Spinal cord (tissue), 10 donors: ENCODE results near the gene TIE1. TPM values are rescaled to one million over a fixed set of nuclear protein-coding genes. Genes with fewer than 3 reads are reported as not detected.

Source experiments
- DNase-seq, 6 donors: peaks; one replicate each; pipeline versions ENCODE4 v3.0.0 to v3.0.0-alpha.2; 2013 to 2015; ENCODE audit warnings: low spot score in 6 of 6, low read depth in 4 of 6
- H3K27ac ChIP-seq: one replicate; pipeline ENCODE4 v1.5.1; 2013; ENCODE audit warnings: low read depth, low read length, control low read depth
- H3K27me3 ChIP-seq: one replicate; pipeline ENCODE4 v1.6.1; 2013; ENCODE audit warnings: low read length; ENCODE audit not compliant: control insufficient read depth, insufficient read depth
- H3K36me3 ChIP-seq: one replicate; pipeline ENCODE4 v1.6.1; 2013; ENCODE audit warnings: low read length; ENCODE audit not compliant: control insufficient read depth, insufficient read depth
- H3K4me1 ChIP-seq: one replicate; pipeline ENCODE4 v1.6.1; 2013; ENCODE audit warnings: low read length; ENCODE audit not compliant: control insufficient read depth, insufficient read depth
- H3K4me3 ChIP-seq: one replicate; pipeline ENCODE4 v1.5.1; 2013; ENCODE audit warnings: low read depth, low read length, control low read depth
- H3K9me3 ChIP-seq: one replicate; pipeline ENCODE4 v1.6.1; 2013; ENCODE audit warnings: low read length; ENCODE audit not compliant: control insufficient read depth, insufficient read depth
- WGBS: methylation state at CpG from one replicate; pipeline ENCODE4 v1.1.5; 2013; ENCODE audit warnings: missing lambda C conversion rate; ENCODE audit not compliant: insufficient coverage; 5-methylcytosine and 5-hydroxymethylcytosine counted together
- polyA plus RNA-seq, 2 donors: library from polyadenylated mRNA; unstranded; fragments of 120-200 nt; gene quantifications; one replicate each; pipeline ENCODE4 v1.2.1, GENCODE V29; 2013; ENCODE audit not compliant: insufficient read length in 2 of 2
- total RNA-seq, 2 donors: library from RNA; depleted of rRNA in 1 of 2; stranded (reverse); fragments of 120-200 nt in 1 of 2; fragments of >200 nt in 1 of 2; gene quantifications; one replicate each; pipeline versions ENCODE4 v1.2.3 to v1.2.4, GENCODE V29; 2013 to 2014
- donor health status: healthy.

The TIE1 gene
- total and polyA plus RNA-seq, 4 donors: 16.3 to 32.3 (median 26.0) TPM

GRCh38 chr1:43317817-43318471 lies 17.2 kb downstream of the TIE1 start:
- Histone ChIP-seq H3K36me3 (peaks cover 3% of the 10 kb centered on the region), H3K4me3 (no peak overlapping the region), H3K4me1 (peaks cover 15% of the 10 kb centered on the region), H3K27me3 (no peaks in the 10 kb centered on the region), H3K9me3 (no peaks in the 10 kb centered on the region), H3K27ac (no peak overlapping the region)
- peak in 2 of 6 donors; percentile 2 to 60 for DNase-seq
- 75% methylated on average over 15 of the region's 15 CpGs for WGBS

- Histone ChIP-seq H3K27ac (no peak overlapping the region), H3K4me3 (no peak overlapping the region), H3K9me3 (no peaks in the 10 kb centered on the region), H3K27me3 (no peaks in the 10 kb centered on the region), H3K4me1 (peaks cover 15% of the 10 kb centered on the region), H3K36me3 (no peaks in the 10 kb centered on the region)
- no peak for DNase-seq
- WGBS: 71% methylated on average over 2 of the region's 4 CpGs
Measured at GRCh38 chr1:43318831-43319230, 18.0 kb downstream of the TIE1 start.

GRCh38 chr1:43319288-43319687 lies 18.5 kb downstream of the TIE1 start:
- WGBS: no CpG with 5 or more reads among the region's 5 CpGs
- H3K27me3 ChIP-seq: no peaks in the 10 kb centered on the region
- H3K36me3 ChIP-seq: no peaks in the 10 kb centered on the region

GRCh38 chr1:43319766-43320165 lies 19.0 kb downstream of the TIE1 start:
- DNase-seq: no peak
- 100% methylated on average over 1 of the region's 3 CpGs for WGBS
- H3K4me1 ChIP-seq: peaks cover 15% of the 10 kb centered on the region
- H3K9me3 ChIP-seq: no peaks in the 10 kb centered on the region
- H3K27ac ChIP-seq: no peak overlapping the region
- H3K36me3 ChIP-seq: no peaks in the 10 kb centered on the region
- no peak overlapping the region for H3K4me3 ChIP-seq
- no peaks in the 10 kb centered on the region for H3K27me3 ChIP-seq

More at GRCh38 chr1:43319288-43319687, 18.5 kb downstream of the TIE1 start:
- Histone ChIP-seq H3K27ac (no peak overlapping the region), H3K4me3 (no peak overlapping the region), H3K4me1 (peaks cover 15% of the 10 kb centered on the region), H3K9me3 (no peaks in the 10 kb centered on the region)
- DNase-seq: no peak

GRCh38 chr1:43321331-43321891 lies 20.6 kb downstream of the TIE1 start:
- Histone ChIP-seq H3K4me3 (no peak overlapping the region), H3K9me3 (no peaks in the 10 kb centered on the region), H3K4me1 (peaks cover 5% of the 10 kb centered on the region), H3K27ac (no peak overlapping the region), H3K36me3 (no peaks in the 10 kb centered on the region), H3K27me3 (no peaks in the 10 kb centered on the region)
- no peak for DNase-seq
- 95% methylated on average over 15 of the region's 16 CpGs for whole genome bisulfite sequencing

- H3K9me3 ChIP-seq: no peaks in the 10 kb centered on the region
- H3K4me3 ChIP-seq: no peak overlapping the region
- H3K27ac ChIP-seq: no peak overlapping the region
- peaks cover 5% of the 10 kb centered on the region for H3K4me1 ChIP-seq
- DNase-seq: no peak
- H3K36me3 ChIP-seq: no peaks in the 10 kb centered on the region
- H3K27me3 ChIP-seq: no peaks in the 10 kb centered on the region
- WGBS: 93% methylated on average over 5 of the region's 5 CpGs
Measured at GRCh38 chr1:43322506-43322905, 21.7 kb downstream of the TIE1 start.

- WGBS: 92% methylated on average over 1 of the region's 1 CpG
- Histone ChIP-seq H3K4me1 (no peaks in the 10 kb centered on the region), H3K27me3 (no peaks in the 10 kb centered on the region), H3K9me3 (no peaks in the 10 kb centered on the region), H3K36me3 (no peaks in the 10 kb centered on the region), H3K4me3 (no peak overlapping the region), H3K27ac (no peak overlapping the region)
- no peak for DNase-seq
Measured at GRCh38 chr1:43324810-43325209, 24.0 kb downstream of the TIE1 start.

- no peak for DNase-seq
- H3K4me3 ChIP-seq: no peak overlapping the region
- H3K4me1 ChIP-seq: no peaks in the 10 kb centered on the region
- H3K27me3 ChIP-seq: no peaks in the 10 kb centered on the region
- no peak overlapping the region for H3K27ac ChIP-seq
- no peaks in the 10 kb centered on the region for H3K36me3 ChIP-seq
- H3K9me3 ChIP-seq: no peaks in the 10 kb centered on the region
Measured at GRCh38 chr1:43325381-43325780, 24.6 kb downstream of the TIE1 start.

- DNase-seq: no peak
- Histone ChIP-seq H3K4me3 (no peak overlapping the region), H3K27me3 (no peaks in the 10 kb centered on the region), H3K9me3 (no peaks in the 10 kb centered on the region), H3K36me3 (no peaks in the 10 kb centered on the region), H3K27ac (no peak overlapping the region), H3K4me1 (no peaks in the 10 kb centered on the region)
- WGBS: no CpG with 5 or more reads among the region's 1 CpG
Measured at GRCh38 chr1:43327549-43328292, 26.9 kb downstream of the TIE1 start.
